Chondrocyte (in vitro differentiated cells): Measurements from ENCODE around the gene CETP. TPM values are rescaled to one million over a fixed set of nuclear protein-coding genes. Genes with fewer than 3 reads are reported as not detected.

Source experiments
- DNase-seq: peaks from one replicate; pipeline ENCODE4 v3.0.0; 2021; ENCODE audit warnings: mixed read lengths, low spot score
- H3K27ac Mint-ChIP-seq: one replicate; pipeline ENCODE4 v1.8.0; 2021; ENCODE audit warnings: mild to moderate bottlenecking, moderate library complexity, mixed read lengths; ENCODE audit not compliant: unreplicated experiment
- H3K27me3 Mint-ChIP-seq: 2 replicates; pipeline ENCODE4 v1.8.0; 2021; ENCODE audit warnings: low read depth, mixed read lengths
- H3K36me3 Mint-ChIP-seq: 2 replicates; pipeline ENCODE4 v1.8.0; 2021; ENCODE audit warnings: low read depth, mixed read lengths
- H3K4me1 Mint-ChIP-seq: 2 replicates; pipeline ENCODE4 v1.8.0; 2021; ENCODE audit warnings: low read depth, mild to moderate bottlenecking, mixed read lengths
- H3K4me3 Mint-ChIP-seq: one replicate; pipeline ENCODE4 v1.8.0; 2021; ENCODE audit warnings: mild to moderate bottlenecking, moderate library complexity, mixed read lengths; ENCODE audit not compliant: unreplicated experiment
- H3K9me3 Mint-ChIP-seq: 2 replicates; pipeline ENCODE4 v1.8.0; 2021; ENCODE audit warnings: low read depth, mixed read lengths
- CTCF ChIP-seq: fragments of 200-600 bp; sonication (generic); IDR thresholded peaks from 2 replicates; pipeline ENCODE4 v1.5.0; 2021; ENCODE audit warnings: antibody characterized with exemption, mild to moderate bottlenecking, moderate library complexity
- total RNA-seq: library from RNA; stranded (reverse); gene quantifications from 3 replicates; pipeline ENCODE4 v1.2.1, GENCODE V29; 2021

The CETP gene
- total RNA-seq, 1 donor from 2014 or later = not detected

GRCh38 chr16:56946767-56947603 lies 14.8 kb upstream of the CETP start:
- no peak overlapping the region for H3K4me3 Mint-ChIP-seq
- H3K27ac Mint-ChIP-seq = peak overlapping the region; percentile 36
- no peaks in the 10 kb centered on the region for H3K27me3 Mint-ChIP-seq
- no peak for DNase-seq
- H3K9me3 Mint-ChIP-seq = no peaks in the 10 kb centered on the region
- no peak for TF ChIP-seq CTCF
- peaks cover 41% of the 10 kb centered on the region for H3K4me1 Mint-ChIP-seq
- H3K36me3 Mint-ChIP-seq = peaks cover 20% of the 10 kb centered on the region

GRCh38 chr16:56947604-56947995 lies 14.2 kb upstream of the CETP start:
- TF ChIP-seq CTCF = no peak
- peaks cover 16% of the 10 kb centered on the region for H3K36me3 Mint-ChIP-seq
- peak overlapping the region; percentile 47 for H3K27ac Mint-ChIP-seq
- no peak overlapping the region for H3K4me3 Mint-ChIP-seq
- H3K4me1 Mint-ChIP-seq = peaks cover 37% of the 10 kb centered on the region
- DNase-seq = no peak
- H3K27me3 Mint-ChIP-seq = no peaks in the 10 kb centered on the region
- H3K9me3 Mint-ChIP-seq = no peaks in the 10 kb centered on the region

GRCh38 chr16:56948234-56948633 lies 13.5 kb upstream of the CETP start:
- Mint-ChIP-seq H3K27me3 (no peaks in the 10 kb centered on the region), H3K27ac (peak overlapping the region; percentile 47), H3K9me3 (no peaks in the 10 kb centered on the region), H3K36me3 (peaks cover 10% of the 10 kb centered on the region), H3K4me3 (no peak overlapping the region), H3K4me1 (peaks cover 30% of the 10 kb centered on the region)
- no peak for DNase-seq
- TF ChIP-seq CTCF = no peak

- no peak for DNase-seq
- H3K27me3 Mint-ChIP-seq = no peaks in the 10 kb centered on the region
- H3K27ac Mint-ChIP-seq = peak overlapping the region; percentile 49
- no peak for TF ChIP-seq CTCF
- no peaks in the 10 kb centered on the region for H3K9me3 Mint-ChIP-seq
- peaks cover 13% of the 10 kb centered on the region for H3K4me1 Mint-ChIP-seq
- H3K4me3 Mint-ChIP-seq = no peak overlapping the region
- H3K36me3 Mint-ChIP-seq = peaks cover 1% of the 10 kb centered on the region
Observed at GRCh38 chr16:56950051-56950450, 11.7 kb upstream of the CETP start.

GRCh38 chr16:56950455-56950854 lies 11.3 kb upstream of the CETP start:
- no peak for DNase-seq
- Mint-ChIP-seq H3K4me3 (no peak overlapping the region), H3K9me3 (no peaks in the 10 kb centered on the region), H3K4me1 (peaks cover 10% of the 10 kb centered on the region), H3K36me3 (no peaks in the 10 kb centered on the region), H3K27ac (peak overlapping the region; percentile 67), H3K27me3 (no peaks in the 10 kb centered on the region)
- TF ChIP-seq CTCF = no peak
